Right lung (tissue), 5 donors: Measurements from ENCODE around the gene MASP1. TPM values are rescaled to one million over a fixed set of nuclear protein-coding genes. Genes with fewer than 3 reads are reported as not detected.

Experiments
- DNase-seq, 2 donors: peaks; one replicate each; pipeline ENCODE4 v3.0.0-alpha.2; 2013
- polyA plus RNA-seq, 5 donors: library from polyadenylated mRNA; unstranded; fragments of 120-200 nt; gene quantifications; one replicate each; pipeline versions ENCODE4 v1.2.1 to v1.2.3, GENCODE V29; 2013; ENCODE audit warnings: inconsistent platforms in 1 of 5, low replicate concordance in 1 of 5; ENCODE audit not compliant: insufficient read length in 5 of 5, insufficient read depth in 1 of 5

The MASP1 gene
- polyA plus RNA-seq, 5 donors, result 3.0 to 7.8 (median 5.8) TPM

GRCh38 chr3:187295316-187296034, 3.9 kb upstream of the MASP1 start:
- no peak for DNase-seq

GRCh38 chr3:187293516-187294430, 2.2 kb upstream of the MASP1 start:
- no peak for DNase-seq

- no peak for DNase-seq
Observed at GRCh38 chr3:187292631-187293515, 1.3 kb upstream of the MASP1 start.

- no peak for DNase-seq
Observed at GRCh38 chr3:187292181-187292580, 644 bp upstream of the MASP1 start.

DNA sequence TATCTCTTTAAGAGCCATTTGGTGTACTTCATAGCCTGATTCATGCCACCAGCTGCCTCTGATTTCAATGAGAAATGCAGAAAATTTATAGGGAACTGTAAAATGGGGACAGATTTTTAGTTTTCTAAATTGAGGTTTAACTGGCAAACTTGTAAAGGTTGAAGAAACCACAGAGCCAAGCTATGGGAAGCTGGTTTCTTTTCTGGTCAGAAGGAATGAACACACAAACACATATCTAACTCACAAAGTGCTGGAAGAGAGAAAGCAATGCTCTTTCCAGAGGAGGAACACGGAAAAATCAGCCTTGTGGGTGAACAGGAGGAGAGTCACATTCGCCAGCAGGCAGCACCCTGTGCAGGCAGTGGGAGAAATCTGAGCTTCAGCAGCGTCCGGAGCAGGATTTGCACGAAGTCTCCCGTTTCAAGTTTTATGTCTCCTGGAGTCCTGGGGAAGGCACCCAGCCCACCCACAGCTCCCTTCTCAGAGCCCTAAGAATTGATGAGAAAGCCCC, 481 bp downstream of the MASP1 start:
- DNase-seq, result no peak

DNA sequence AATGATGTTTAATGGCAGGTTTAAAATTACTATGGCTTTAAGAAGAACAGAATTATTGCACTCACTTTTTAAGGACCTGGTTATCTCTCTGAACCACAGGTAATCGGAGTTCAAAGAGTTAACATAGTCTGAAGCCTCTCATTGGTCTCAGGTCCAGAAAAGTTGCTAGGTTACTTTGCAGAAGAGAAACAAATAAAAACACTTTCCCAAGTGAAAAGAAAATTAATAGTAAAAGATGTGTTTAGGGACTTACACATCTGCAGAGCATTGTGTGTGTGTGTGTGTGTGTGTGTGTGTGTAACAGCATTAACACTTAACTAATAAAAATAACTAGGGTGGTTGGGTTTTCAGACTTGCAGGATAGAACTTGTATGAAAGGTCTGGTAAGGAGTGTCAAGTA, 1.0 kb downstream of the MASP1 start:
- DNase-seq, result no peak

DNA sequence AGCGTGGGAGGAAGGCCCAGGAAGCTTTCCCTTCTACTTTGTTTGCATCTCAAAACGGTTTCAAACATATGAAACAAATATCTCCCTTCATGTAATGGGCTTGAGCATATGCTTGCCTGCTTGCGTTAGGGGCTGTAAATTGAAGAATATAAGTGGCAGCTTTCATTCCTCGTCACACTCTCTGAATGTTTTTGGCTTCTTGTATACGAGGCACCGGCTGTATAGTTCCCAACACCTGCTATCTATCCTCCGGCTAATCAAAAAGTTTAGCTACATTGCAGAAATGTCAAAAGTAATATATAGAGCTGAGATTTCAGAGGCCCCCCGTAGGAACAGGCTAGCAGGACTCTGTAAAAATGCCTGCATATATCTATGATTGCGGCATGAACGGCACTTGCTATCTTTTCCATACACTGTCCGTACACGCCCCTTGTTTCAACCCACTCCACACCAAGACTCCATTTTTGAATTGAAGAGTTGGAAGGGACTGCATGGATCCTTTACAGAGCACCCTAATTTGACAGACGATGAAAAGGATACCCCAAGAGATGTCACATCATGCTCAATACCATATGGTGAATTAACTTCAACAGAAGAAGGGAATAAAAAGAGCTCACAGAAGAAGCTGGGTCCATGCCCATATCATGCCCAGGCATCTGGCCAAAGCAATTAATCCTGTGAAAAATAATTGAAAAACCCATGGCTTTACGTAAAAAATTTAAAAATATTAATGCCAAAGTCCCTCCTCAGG, 2.5 kb downstream of the MASP1 start:
- DNase-seq, result no peak

DNA sequence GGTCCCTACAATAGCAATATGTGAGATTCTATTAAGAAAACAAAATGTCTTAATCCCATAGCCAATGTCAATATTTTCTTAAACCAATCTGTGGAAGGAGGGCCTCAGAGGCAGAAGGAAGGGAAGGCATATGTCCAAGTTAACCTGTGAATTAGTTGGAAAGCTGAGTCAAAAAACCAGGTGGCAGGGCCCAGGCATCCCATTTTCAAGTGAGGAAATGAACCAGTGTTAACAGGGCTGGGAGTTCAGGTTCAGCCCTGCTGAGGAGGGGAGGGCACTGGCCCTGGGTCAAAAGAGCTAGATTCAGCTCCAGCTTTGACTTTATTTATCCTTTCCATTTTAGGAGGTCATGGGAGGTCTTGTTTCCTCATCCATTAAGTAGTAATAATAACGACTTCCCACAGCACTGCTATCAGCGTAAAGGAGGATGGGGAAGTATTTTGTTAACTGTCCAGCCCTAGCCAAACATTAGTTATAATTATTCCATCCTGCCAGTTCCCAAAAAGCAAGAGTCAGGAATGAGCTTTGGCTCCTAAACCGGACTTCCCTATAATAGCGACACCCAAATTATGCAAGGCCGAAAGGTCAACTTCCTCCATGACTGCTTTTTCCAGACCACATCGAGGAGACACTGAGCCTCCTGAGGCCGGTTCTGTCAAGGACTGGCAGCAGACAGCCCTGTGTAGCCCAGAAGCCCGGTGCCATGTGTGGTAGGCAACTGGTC, 3.2 kb downstream of the MASP1 start:
- no peak for DNase-seq

GRCh38 chr3:187287256-187287655, 4.3 kb downstream of the MASP1 start:
- DNase-seq, result no peak

DNA sequence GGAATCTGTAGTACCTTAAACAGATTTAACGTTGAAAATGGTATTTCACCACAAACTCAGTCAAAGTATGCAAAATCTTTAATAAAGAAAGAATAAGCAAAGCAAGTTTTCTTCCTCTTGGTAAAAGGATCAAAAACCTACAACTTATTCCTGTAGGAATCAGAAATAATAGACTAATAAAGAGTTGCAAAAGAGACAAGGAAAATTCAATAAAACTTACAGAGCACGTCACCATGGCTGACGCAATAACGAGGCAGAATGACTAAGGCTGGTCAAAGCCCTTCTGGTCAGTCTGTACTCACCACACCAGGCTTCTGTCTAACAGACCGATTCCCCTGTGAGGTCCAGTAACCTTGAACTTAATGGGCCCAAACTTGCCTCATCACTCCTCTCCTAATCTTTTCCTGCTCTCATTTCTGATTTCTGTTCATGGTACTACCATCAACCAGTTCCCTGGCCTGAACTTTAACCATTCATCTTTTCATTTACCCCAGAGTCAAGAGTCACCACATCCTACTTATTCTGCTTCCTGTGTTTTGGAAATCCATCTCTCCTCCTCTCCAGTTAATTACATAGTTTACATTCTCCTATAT, 5.0 kb downstream of the MASP1 start:
- no peak for DNase-seq

DNA sequence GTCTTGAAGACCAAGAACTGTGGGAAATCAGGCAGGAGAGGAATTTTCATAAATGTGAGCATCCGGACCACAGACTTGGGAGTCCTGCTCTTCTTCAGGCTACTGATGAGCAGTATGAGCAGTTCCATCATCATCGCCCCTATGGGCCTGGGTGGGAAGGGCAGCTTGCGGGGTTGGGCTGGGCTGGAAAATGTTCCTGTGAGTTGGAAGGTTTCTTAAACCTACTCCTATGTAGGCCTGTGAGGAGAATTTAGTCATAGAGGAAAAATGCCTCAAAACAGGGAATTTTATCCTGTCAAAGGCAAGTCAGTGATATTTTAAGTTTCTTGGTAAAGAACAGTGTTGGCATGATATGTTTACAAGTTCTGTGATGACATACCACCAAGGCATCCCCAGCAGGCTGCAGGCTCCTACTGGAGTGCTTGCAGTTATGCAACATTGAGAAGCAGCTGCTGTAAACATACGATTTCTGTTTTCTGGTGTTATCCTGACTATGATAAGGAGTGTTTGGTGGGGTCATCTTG, 10.3 kb downstream of the MASP1 start:
- no peak for DNase-seq

DNA sequence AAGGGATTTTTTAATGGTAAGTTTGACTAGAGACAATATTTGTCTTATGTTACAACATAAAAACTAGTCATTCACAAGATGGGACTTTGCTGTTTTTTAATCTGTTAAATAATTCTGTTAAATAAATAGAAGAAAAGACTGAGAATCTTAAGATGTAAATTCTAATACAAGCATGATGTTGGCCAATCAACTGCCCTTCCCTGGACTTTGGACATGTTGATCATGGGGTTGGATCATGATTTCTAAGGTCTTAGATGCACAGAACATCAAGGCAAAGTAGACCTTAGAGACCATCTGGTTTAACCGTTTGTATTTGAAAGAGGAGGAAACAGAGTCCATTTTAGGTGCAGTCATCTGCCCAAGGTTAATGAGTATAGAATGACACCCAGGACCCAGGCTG, 10.9 kb downstream of the MASP1 start:
- DNase-seq, result no peak

DNA sequence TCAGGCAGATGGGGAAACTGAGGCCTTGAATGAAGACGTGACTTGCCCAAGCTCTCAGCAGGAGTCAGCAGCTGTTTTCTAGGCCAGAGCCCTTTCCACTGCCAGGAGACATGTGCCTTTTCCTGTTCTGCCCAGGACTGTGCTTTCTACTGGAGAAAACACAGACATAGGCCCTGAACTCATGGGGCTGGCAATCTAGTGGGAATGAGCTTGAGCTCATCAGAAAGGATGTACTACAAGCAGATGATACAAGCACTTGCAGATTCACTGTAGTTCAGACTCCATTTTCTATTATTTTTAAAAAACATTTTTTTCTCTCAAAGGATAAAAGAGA, 14.4 kb downstream of the MASP1 start:
- DNase-seq, result no peak

GRCh38 chr3:187276397-187277128, 15.0 kb downstream of the MASP1 start:
- no peak for DNase-seq

DNA sequence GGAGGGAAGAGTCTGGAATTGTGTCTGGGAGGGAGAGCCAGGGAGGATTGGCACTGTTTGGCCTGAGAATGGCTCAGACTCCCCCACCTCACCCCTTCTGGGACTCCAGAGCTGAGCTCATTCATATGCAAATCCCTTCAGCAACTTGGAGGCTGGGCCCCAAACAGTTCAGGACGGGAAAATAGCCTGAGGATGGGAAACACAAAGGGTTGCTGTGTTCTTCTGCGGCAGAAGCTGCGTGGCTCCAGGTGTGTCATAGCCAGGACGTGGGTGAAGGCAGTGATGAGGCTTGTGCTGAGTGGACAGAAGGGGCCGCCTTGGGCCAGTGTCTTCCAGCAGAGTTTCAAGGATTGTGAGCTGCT, 16.6 kb downstream of the MASP1 start:
- no peak for DNase-seq

GRCh38 chr3:187274315-187274976, 17.1 kb downstream of the MASP1 start:
- no peak for DNase-seq

- no peak for DNase-seq
Observed at GRCh38 chr3:187271582-187271981, 20.0 kb downstream of the MASP1 start.

- no peak for DNase-seq
Observed at GRCh38 chr3:187269486-187269885, 22.1 kb downstream of the MASP1 start.

- DNase-seq, result no peak
Observed at GRCh38 chr3:187267306-187267705, 24.2 kb downstream of the MASP1 start.
